ENCODE results near the gene STPG3. TPM values are rescaled to one million over a fixed set of nuclear protein-coding genes. Genes with fewer than 3 reads are reported as not detected.

STPG3 gene
- total and polyA plus RNA-seq, 9 of the 15 experiments (the other 6 are each of a cell fraction or from before 2014, with no cell fraction given) = not detected

GRCh38 chr9:137227054-137227852, 23.8 kb upstream of the STPG3 start, which contains the start of gene RNF224 (continued):
- no peak for TF ChIP-seq TGIF2 (CRISPR knock-in tag; IDR thresholded peaks at IDR 0.05)
- no peak for TF ChIP-seq ZNF347 (CRISPR knock-in tag; IDR thresholded peaks at IDR 0.05; ENCODE audit: low read depth)
- TF ChIP-seq ARID2 (IDR thresholded peaks at IDR 0.05) = peak; percentile 92
- TF ChIP-seq MXI1 (IDR thresholded peaks at IDR 0.05; ENCODE audit: low read depth, low read length) = no peak
- no peak for TF ChIP-seq HMBOX1 (IDR thresholded peaks at IDR 0.05)
- peak; percentile 31; the same call in 1 of the 2 replicates for TF ChIP-seq CREM (IDR thresholded peaks at IDR 0.05; ENCODE audit: low read depth)
- TF ChIP-seq ZNF280B (CRISPR knock-in tag; IDR thresholded peaks at IDR 0.05) = no peak
- TF ChIP-seq REST (IDR thresholded peaks at IDR 0.05; ENCODE audit: borderline replicate concordance) = peak; percentile 95
- no peak for TF ChIP-seq REST (CRISPR knock-in tag; IDR thresholded peaks at IDR 0.05; ENCODE audit: low read depth)
- peak; percentile 90; the same call in 1 of the 2 replicates for TF ChIP-seq HDGF (IDR thresholded peaks at IDR 0.05)
- peak; percentile 65; the same call in 1 of the 2 replicates for TF ChIP-seq ZNF263 (CRISPR knock-in tag; IDR thresholded peaks at IDR 0.05; ENCODE audit: borderline replicate concordance)
- TF ChIP-seq ZC3H4 (CRISPR knock-in tag; IDR thresholded peaks at IDR 0.05; ENCODE audit: borderline replicate concordance) = no peak
- TF ChIP-seq JUND (IDR thresholded peaks at IDR 0.05; ENCODE audit: borderline replicate concordance, low read depth, low read length) = 0 out of 2 replicates have a peak, but pooled peaks have one; percentile 30
- no peak; the same call in 2 of the 3 replicates for TF ChIP-seq JUND (tag; IDR thresholded peaks at IDR 0.05; ENCODE audit: borderline replicate concordance, low read depth, low read length)
- TF ChIP-seq NFIC (IDR thresholded peaks at IDR 0.05) = peak; percentile 38
- TF ChIP-seq ZNF79 (CRISPR knock-in tag; IDR thresholded peaks at IDR 0.05; ENCODE audit: low read depth) = no peak
- TF ChIP-seq TOE1 (IDR thresholded peaks at IDR 0.05; ENCODE audit: borderline replicate concordance) = peak; percentile 11; the same call in 1 of the 2 replicates
- TF ChIP-seq TOE1 (CRISPR knock-in tag; IDR thresholded peaks at IDR 0.05; ENCODE audit: borderline replicate concordance, low read depth) = 0 out of 2 replicates have a peak, but pooled peaks have one; percentile 33
